ENCODE data around the gene PHLDA1. TPM values are rescaled to one million over a fixed set of nuclear protein-coding genes. Genes with fewer than 3 reads are reported as not detected.

The PHLDA1 gene
- total RNA-seq, 4 donors from 2014 or later, result 4.2 to 8.4 (median 7.0) TPM

DNA sequence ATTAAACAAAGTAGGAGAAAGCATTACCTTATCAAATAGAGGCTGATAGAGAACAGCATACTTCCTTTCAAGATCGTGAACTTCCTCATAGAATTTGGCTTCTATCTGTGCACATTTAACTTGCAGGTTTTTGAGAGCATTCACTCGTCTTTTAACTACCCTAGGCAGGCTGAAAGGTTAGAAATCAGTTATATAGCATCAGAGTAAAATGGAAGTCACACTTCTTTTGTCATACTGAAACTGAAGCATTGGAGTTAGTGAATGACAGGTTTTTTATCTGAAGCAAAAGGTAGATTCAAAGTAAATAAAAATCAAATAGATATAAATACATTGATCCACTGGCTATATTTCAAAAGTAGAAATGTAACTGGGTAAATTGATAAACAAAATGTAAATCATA lies 28.5 kb upstream of the PHLDA1 start:
- TF ChIP-seq POLR2A (IDR thresholded peaks at IDR 0.05), result no peak
- TF ChIP-seq EP300 (IDR thresholded peaks at IDR 0.05; ENCODE audit: low read depth), result no peak
- TF ChIP-seq POLR2AphosphoS5 (IDR thresholded peaks at IDR 0.05), result no peak
- TF ChIP-seq, protein P1, sequence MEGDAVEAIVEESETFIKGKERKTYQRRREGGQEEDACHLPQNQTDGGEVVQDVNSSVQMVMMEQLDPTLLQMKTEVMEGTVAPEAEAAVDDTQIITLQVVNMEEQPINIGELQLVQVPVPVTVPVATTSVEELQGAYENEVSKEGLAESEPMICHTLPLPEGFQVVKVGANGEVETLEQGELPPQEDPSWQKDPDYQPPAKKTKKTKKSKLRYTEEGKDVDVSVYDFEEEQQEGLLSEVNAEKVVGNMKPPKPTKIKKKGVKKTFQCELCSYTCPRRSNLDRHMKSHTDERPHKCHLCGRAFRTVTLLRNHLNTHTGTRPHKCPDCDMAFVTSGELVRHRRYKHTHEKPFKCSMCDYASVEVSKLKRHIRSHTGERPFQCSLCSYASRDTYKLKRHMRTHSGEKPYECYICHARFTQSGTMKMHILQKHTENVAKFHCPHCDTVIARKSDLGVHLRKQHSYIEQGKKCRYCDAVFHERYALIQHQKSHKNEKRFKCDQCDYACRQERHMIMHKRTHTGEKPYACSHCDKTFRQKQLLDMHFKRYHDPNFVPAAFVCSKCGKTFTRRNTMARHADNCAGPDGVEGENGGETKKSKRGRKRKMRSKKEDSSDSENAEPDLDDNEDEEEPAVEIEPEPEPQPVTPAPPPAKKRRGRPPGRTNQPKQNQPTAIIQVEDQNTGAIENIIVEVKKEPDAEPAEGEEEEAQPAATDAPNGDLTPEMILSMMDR (IDR thresholded peaks at IDR 0.05), result no peak
- peaks cover 0 to 19% (median 3%) of the 10 kb centered on the region in 4 donors for H3K36me3 ChIP-seq
- no peak overlapping the region for H3K4me3 ChIP-seq
- H3K4me1 ChIP-seq, result no peaks in the 10 kb centered on the region
- H3K9me3 ChIP-seq, result peaks cover 8 to 11% of the 10 kb centered on the region in 2 donors
- H3K27me3 ChIP-seq, result no peaks in the 10 kb centered on the region
- no peak for DNase-seq
- WGBS, 2 donors (ENCODE audit: low coverage in 1 of 2), result 34 to 56% methylated on average over 2 of the region's 2 CpGs
- intact Hi-C loops (cut with DNase I; ENCODE audit: low total_unique reads) (no loop called here), in situ Hi-C loops (cut with MboI; ENCODE audit: low pct_ligation_motif_present in 1 of 4, low pct_unique_long_range_greater_than_20kb in 1 of 4, low sequenced_read_pairs in 3 of 4) (no loop called here)
- H3K27ac ChIP-seq, result no peak overlapping the region

GRCh38 chr12:76057326-76057725 lies 25.8 kb upstream of the PHLDA1 start:
- in situ Hi-C loops (cut with MboI; ENCODE audit: low pct_ligation_motif_present in 1 of 4, low pct_unique_long_range_greater_than_20kb in 1 of 4, low sequenced_read_pairs in 3 of 4) (no loop called here), intact Hi-C loops (cut with DNase I; ENCODE audit: low total_unique reads) (no loop called here)
- no peak overlapping the region for H3K4me3 ChIP-seq
- TF ChIP-seq EP300 (IDR thresholded peaks at IDR 0.05; ENCODE audit: low read depth) (no peak), POLR2AphosphoS5 (IDR thresholded peaks at IDR 0.05) (no peak), POLR2A (IDR thresholded peaks at IDR 0.05) (no peak)
- TF ChIP-seq, protein P1 (IDR thresholded peaks at IDR 0.05), result no peak
- peaks cover 0 to 31% (median 8%) of the 10 kb centered on the region in 4 donors for H3K36me3 ChIP-seq
- no peak overlapping the region for H3K27ac ChIP-seq
- DNase-seq, result no peak
- WGBS, 2 donors (ENCODE audit: low coverage in 1 of 2), result 92% methylated on average over 7 of the region's 7 CpGs; no CpG with 5 or more reads in 1 of the 2 donors
- peaks cover 0 to 8% (median 0%) of the 10 kb centered on the region in 4 donors for H3K4me1 ChIP-seq
- H3K27me3 ChIP-seq, result no peaks in the 10 kb centered on the region
- H3K9me3 ChIP-seq, result no peaks in the 10 kb centered on the region

DNA sequence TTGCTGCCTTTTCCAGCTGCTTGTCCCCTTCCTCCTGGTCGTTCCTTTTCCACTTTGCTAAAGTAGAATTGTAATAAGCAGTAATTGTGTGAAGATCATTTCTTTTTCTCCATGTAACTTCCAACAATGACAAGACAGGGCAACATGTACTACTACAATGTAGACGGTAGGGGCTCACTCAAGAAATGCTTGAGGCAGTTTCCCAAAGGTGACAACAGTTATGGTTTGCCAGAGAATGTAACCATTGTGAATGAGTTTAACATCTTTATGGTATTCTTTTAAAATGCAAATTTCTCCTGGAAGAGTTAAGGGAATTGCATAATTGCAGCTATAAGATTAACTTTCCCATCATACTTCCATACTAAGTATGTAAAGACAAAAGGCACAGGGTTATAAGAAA lies 23.8 kb upstream of the PHLDA1 start:
- in situ Hi-C loops (cut with MboI; ENCODE audit: low pct_ligation_motif_present in 1 of 4, low pct_unique_long_range_greater_than_20kb in 1 of 4, low sequenced_read_pairs in 3 of 4), result no loop called here
- H3K9me3 ChIP-seq, result no peaks in the 10 kb centered on the region
- 82 to 90% methylated on average over 2 of the region's 2 CpGs for WGBS, 2 donors (ENCODE audit: low coverage in 1 of 2)

GRCh38 chr12:76049575-76050251 lies 18.1 kb upstream of the PHLDA1 start:
- TF ChIP-seq EP300 (IDR thresholded peaks at IDR 0.05; ENCODE audit: low read depth) (no peak), POLR2A (IDR thresholded peaks at IDR 0.05) (no peak), POLR2AphosphoS5 (IDR thresholded peaks at IDR 0.05) (no peak)
- TF ChIP-seq, protein P1 (IDR thresholded peaks at IDR 0.05), result no peak
- Histone ChIP-seq H3K4me1 (peaks cover 0 to 8% (median 3%) of the 10 kb centered on the region in 4 donors), H3K9me3 (no peaks in the 10 kb centered on the region), H3K27me3 (no peaks in the 10 kb centered on the region), H3K36me3 (peaks cover 0 to 52% (median 12%) of the 10 kb centered on the region in 4 donors), H3K4me3 (no peak overlapping the region), H3K27ac (no peak overlapping the region)
- 83 to 87% methylated on average over 4 of the region's 4 CpGs for WGBS, 2 donors (ENCODE audit: low coverage in 1 of 2)
- DNase-seq, result no peak
- in situ Hi-C loops (cut with MboI; ENCODE audit: low pct_ligation_motif_present in 1 of 4, low pct_unique_long_range_greater_than_20kb in 1 of 4, low sequenced_read_pairs in 3 of 4) (loop anchor here in 2 of 4 donors (10.0 to 25.0 kb wide), 2 partner anchors 512 to 515 kb away; no protein-coding TSS in a partner anchor), intact Hi-C loops (cut with DNase I; ENCODE audit: low total_unique reads) (no loop called here)

More for the DNA sequence above, 23.8 kb upstream of the PHLDA1 start:
- Histone ChIP-seq H3K27me3 (no peaks in the 10 kb centered on the region), H3K4me1 (peaks cover 0 to 8% (median 0%) of the 10 kb centered on the region in 4 donors), H3K36me3 (peaks cover 0 to 48% (median 10%) of the 10 kb centered on the region in 4 donors), H3K27ac (no peak overlapping the region), H3K4me3 (no peak overlapping the region)
- no peak for DNase-seq
- TF ChIP-seq POLR2A (IDR thresholded peaks at IDR 0.05) (no peak), EP300 (IDR thresholded peaks at IDR 0.05; ENCODE audit: low read depth) (no peak), POLR2AphosphoS5 (IDR thresholded peaks at IDR 0.05) (no peak)
- TF ChIP-seq, protein P1 (IDR thresholded peaks at IDR 0.05), result no peak
- intact Hi-C loops (cut with DNase I; ENCODE audit: low total_unique reads), result no loop called here

Data from transverse colon (tissue), 4 donors.